Smooth muscle cell (in vitro differentiated cells): Measurements from ENCODE around the gene ZDHHC3. TPM values are rescaled to one million over a fixed set of nuclear protein-coding genes. Genes with fewer than 3 reads are reported as not detected.

Experiments
- DNase-seq: peaks from one replicate; lab custom pipeline; 2025; ENCODE audit not compliant: unreplicated experiment; lab: John Stamatoyannopoulos, UW
- H2AFZ ChIP-seq: fragments of 200-600 bp; sonication (generic); 2 replicates; pipeline ENCODE4 v1.6.0; 2016; ENCODE audit warnings: antibody characterized with exemption, low read depth, mild to moderate bottlenecking
- H3F3A ChIP-seq: fragments of 200-600 bp; sonication (generic); 2 replicates; pipeline ENCODE4 v1.6.0; 2017; ENCODE audit warnings: antibody characterized with exemption, low read depth
- H3K27ac ChIP-seq: fragments of 200-600 bp; sonication (generic); 2 replicates; pipeline ENCODE4 v1.5.1; 2016; ENCODE audit warnings: low read depth, mild to moderate bottlenecking
- H3K27me3 ChIP-seq: fragments of 200-600 bp; sonication (generic); 2 replicates; pipeline ENCODE4 v1.6.1; 2016; ENCODE audit warnings: low read depth, mild to moderate bottlenecking
- H3K36me3 ChIP-seq: fragments of 200-600 bp; sonication (generic); 2 replicates; pipeline ENCODE4 v1.5.1; 2016; ENCODE audit warnings: low read depth
- H3K4me1 ChIP-seq: fragments of 200-600 bp; sonication (generic); 2 replicates; pipeline ENCODE4 v1.5.1; 2016; ENCODE audit warnings: low read depth
- H3K4me2 ChIP-seq: fragments of 200-600 bp; sonication (generic); 2 replicates; pipeline ENCODE4 v1.6.0; 2016; ENCODE audit warnings: mild to moderate bottlenecking
- H3K4me3 ChIP-seq: fragments of 200-600 bp; sonication (generic); 2 replicates; pipeline ENCODE4 v1.5.1; 2016; ENCODE audit warnings: mild to moderate bottlenecking
- H3K79me2 ChIP-seq: fragments of 200-600 bp; sonication (generic); 2 replicates; pipeline ENCODE4 v1.6.0; 2016; ENCODE audit warnings: low read depth, mild to moderate bottlenecking
- H3K9ac ChIP-seq: fragments of 200-600 bp; sonication (generic); 2 replicates; pipeline ENCODE4 v1.6.0; 2016; ENCODE audit warnings: low read depth
- H3K9me3 ChIP-seq: fragments of 200-600 bp; sonication (generic); replicated peaks from 2 replicates; pipeline ENCODE4 v1.5.1; 2016; ENCODE audit warnings: low read depth
- H4K20me1 ChIP-seq: fragments of 200-600 bp; sonication (generic); 2 replicates; pipeline ENCODE4 v1.6.0; 2016; ENCODE audit warnings: low read depth
- WGBS: methylation state at CpG from one replicate; pipeline ENCODE4 v1.1.7; 2016; ENCODE audit warnings: low lambda C conversion rate; 5-methylcytosine and 5-hydroxymethylcytosine counted together
- polyA plus RNA-seq: library from polyadenylated mRNA; unstranded; fragments of >200 nt; fragmentation: Nextera tagmentation; extraction: Ambion mirVana; gene quantifications from 2 replicates; pipeline ENCODE4 v1.2.1, GENCODE V29; 2016
- total RNA-seq: library from RNA; depleted of rRNA; stranded (reverse); fragments of >200 nt; gene quantifications from 2 replicates; pipeline ENCODE4 v1.2.3, GENCODE V29; 2014
- TF ChIP-seq, protein P1 (sequence below): fragments of 200-600 bp; sonication (generic); IDR thresholded peaks from 2 replicates; pipeline ENCODE4 v1.5.1; 2017; ENCODE audit warnings: borderline replicate concordance, mild to moderate bottlenecking, antibody characterized with exemption; ENCODE audit not compliant: insufficient read depth, poor library complexity, severe bottlenecking

Gene ZDHHC3
- total and polyA plus RNA-seq, 2 experiments from 2014 or later = 40.5 to 63.7 TPM

- Histone ChIP-seq H3K4me1 (no peaks in the 10 kb centered on the region), H4K20me1 (no peaks in the 10 kb centered on the region), H2AFZ (no peak overlapping the region), H3K4me3 (no peak overlapping the region), H3K27me3 (no peaks in the 10 kb centered on the region), H3K27ac (no peak overlapping the region), H3K9me3 (no peaks in the 10 kb centered on the region), H3K4me2 (no peak overlapping the region), H3K36me3 (no peaks in the 10 kb centered on the region), H3K79me2 (no peaks in the 10 kb centered on the region), H3K9ac (no peak overlapping the region), H3F3A (no peaks in the 10 kb centered on the region)
- TF ChIP-seq, protein P1, sequence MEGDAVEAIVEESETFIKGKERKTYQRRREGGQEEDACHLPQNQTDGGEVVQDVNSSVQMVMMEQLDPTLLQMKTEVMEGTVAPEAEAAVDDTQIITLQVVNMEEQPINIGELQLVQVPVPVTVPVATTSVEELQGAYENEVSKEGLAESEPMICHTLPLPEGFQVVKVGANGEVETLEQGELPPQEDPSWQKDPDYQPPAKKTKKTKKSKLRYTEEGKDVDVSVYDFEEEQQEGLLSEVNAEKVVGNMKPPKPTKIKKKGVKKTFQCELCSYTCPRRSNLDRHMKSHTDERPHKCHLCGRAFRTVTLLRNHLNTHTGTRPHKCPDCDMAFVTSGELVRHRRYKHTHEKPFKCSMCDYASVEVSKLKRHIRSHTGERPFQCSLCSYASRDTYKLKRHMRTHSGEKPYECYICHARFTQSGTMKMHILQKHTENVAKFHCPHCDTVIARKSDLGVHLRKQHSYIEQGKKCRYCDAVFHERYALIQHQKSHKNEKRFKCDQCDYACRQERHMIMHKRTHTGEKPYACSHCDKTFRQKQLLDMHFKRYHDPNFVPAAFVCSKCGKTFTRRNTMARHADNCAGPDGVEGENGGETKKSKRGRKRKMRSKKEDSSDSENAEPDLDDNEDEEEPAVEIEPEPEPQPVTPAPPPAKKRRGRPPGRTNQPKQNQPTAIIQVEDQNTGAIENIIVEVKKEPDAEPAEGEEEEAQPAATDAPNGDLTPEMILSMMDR = no peak
- 96% methylated on average over 5 of the region's 5 CpGs for WGBS
- DNase-seq = no peak
Observed at GRCh38 chr3:44883213-44883955, 92.6 kb downstream of the ZDHHC3 start.

DNA sequence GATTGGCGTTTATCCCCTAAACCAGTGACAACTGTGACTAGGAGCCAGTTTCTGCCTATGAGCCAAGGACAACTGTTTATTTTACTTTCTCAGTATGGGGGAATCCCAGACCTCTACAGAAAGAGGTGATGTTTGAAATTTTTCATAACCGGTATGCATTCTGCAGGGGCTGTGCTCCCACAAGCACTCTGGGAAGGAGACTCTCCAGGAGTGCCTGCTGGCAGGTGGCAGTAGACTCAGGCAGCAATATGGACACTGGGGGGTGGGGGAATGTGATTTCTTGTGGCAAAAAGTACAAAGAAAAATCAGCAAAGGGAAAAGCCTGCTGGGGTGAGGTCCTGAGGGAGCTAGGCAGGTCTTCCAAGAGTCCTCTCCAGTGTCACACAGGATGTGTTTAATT, 95.7 kb downstream of the ZDHHC3 start:
- Histone ChIP-seq H2AFZ (no peak overlapping the region), H3K27ac (no peak overlapping the region), H3K27me3 (no peaks in the 10 kb centered on the region), H3K79me2 (no peaks in the 10 kb centered on the region), H3K4me2 (no peak overlapping the region), H4K20me1 (no peaks in the 10 kb centered on the region), H3K9ac (no peak overlapping the region), H3K36me3 (no peaks in the 10 kb centered on the region), H3K9me3 (no peaks in the 10 kb centered on the region), H3K4me3 (no peak overlapping the region), H3K4me1 (no peaks in the 10 kb centered on the region), H3F3A (no peaks in the 10 kb centered on the region)
- WGBS = 91% methylated on average over 2 of the region's 2 CpGs
- DNase-seq = no peak
- TF ChIP-seq, protein P1 = no peak

GRCh38 chr3:44877333-44877732, 98.6 kb downstream of the ZDHHC3 start:
- no peak overlapping the region for H3K27ac ChIP-seq
- H3K9ac ChIP-seq = no peak overlapping the region

More at GRCh38 chr3:44877333-44877732, 98.6 kb downstream of the ZDHHC3 start:
- Histone ChIP-seq H3K79me2 (no peaks in the 10 kb centered on the region), H3F3A (no peaks in the 10 kb centered on the region), H3K36me3 (no peaks in the 10 kb centered on the region), H3K4me3 (no peak overlapping the region), H3K4me2 (no peak overlapping the region), H4K20me1 (no peaks in the 10 kb centered on the region), H3K27me3 (no peaks in the 10 kb centered on the region), H3K4me1 (no peaks in the 10 kb centered on the region), H3K9me3 (no peaks in the 10 kb centered on the region), H2AFZ (no peak overlapping the region)
- TF ChIP-seq, protein P1 = no peak
- 90% methylated on average over 3 of the region's 3 CpGs for WGBS
- DNase-seq = no peak
